ENCODE results near the gene TNFRSF1A. TPM values are rescaled to one million over a fixed set of nuclear protein-coding genes. Genes with fewer than 3 reads are reported as not detected.
A peak's percentile ranks its signal among the peaks of the same experiment; 100 is the strongest.

TNFRSF1A gene
- total RNA-seq: 217 TPM

DNA sequence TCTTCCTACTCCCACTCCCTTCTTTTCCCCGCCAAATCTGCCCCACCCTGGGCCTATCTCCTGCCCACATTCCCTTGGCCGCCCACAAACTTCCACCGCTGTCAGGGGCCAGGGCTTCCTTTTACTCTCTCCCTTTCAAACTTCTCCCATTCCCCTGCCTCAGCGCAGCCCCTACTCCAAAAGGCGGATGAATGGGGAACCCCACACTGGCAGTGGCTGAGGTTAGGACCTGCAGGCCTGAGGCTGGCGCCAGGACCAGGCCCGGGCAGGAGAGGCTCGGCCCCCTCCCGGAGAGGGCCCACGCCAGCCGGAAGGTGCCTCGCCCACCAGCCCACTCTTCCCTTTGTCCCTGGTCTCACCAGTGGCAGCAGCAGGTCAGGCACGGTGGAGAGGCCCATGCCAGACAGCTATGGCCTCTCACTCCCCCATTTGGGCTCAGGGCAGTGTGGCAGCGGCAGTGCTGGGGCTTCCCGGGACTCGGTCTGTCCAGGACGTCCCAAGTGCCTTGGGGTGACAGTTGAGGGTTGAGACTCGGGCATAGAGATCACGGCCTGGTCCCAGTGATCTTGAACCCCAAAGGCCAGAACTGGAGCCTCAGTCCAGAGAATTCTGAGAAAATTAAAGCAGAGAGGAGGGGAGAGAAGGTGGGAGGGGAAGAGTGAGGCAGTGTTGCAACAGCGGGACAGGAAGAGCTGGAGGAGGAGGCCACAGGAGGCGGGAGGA, at the start of gene TNFRSF1A:
TNFRSF1A (minus strand) TSS at position 660 of the 723 bp plus-strand sequence; CDS start at position 398, 262 bp downstream.
- DNase-seq (ENCODE audit: low read depth in 2 of 3, low spot score in 2 of 3): peak in 2 of 3 donors; percentile 63 to 77

DNA sequence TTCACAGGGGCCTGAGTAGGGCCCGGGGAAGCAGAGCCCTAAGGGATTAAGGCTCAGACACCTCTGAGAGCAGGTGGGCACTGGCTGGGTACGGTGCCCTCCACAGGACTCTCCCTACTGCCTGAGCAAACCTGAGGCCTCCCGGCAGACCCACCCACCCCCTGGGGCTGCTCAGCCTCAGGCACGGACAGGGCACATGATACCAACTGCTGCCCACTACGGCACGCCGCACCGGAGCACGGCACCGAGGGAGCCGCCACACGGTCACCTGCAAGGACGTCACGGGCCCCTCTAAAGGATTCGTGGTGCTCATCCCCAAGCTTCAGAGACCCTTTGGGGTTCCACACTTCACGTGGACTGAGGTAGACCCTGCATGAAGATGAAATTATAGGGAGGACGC, 49.1 kb upstream of the TNFRSF1A start:
- no peak for DNase-seq (ENCODE audit: low read depth in 2 of 3, low spot score in 2 of 3)

DNA sequence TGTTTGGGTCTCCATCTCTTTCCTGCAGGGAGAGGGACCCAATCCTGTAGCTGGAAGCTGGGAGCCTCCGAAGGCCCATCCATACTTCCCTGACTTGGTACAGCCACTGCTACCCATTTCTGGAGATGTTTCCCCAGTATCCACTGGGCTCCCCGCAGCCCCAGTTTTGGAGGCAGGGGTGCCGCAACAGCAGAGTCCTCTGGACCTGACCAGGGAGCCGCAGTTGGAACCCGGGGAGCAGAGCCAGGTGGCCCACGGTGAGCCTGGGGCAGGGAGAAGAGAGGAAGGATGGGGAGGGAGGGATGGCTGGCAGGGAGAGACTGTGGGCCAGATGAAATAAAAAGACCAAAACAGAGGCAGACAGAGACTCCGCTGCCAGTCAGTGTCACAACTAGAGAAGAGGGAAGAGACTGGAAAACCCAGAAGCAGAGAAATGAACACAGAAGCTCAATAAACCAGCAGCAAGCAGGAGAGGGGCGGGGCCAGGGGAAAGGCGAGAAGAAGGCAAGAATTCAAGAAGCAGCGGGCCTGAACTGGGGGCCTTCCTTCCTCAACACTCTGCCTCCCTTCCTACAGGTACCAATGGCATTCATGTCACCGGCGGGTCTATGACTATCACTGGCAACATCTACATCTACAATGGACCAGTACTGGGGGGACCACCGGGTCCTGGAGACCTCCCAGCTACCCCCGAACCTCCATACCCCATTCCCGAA, 48.4 kb upstream of the TNFRSF1A start:
- DNase-seq (ENCODE audit: low read depth in 2 of 3, low spot score in 2 of 3): no peak

DNA sequence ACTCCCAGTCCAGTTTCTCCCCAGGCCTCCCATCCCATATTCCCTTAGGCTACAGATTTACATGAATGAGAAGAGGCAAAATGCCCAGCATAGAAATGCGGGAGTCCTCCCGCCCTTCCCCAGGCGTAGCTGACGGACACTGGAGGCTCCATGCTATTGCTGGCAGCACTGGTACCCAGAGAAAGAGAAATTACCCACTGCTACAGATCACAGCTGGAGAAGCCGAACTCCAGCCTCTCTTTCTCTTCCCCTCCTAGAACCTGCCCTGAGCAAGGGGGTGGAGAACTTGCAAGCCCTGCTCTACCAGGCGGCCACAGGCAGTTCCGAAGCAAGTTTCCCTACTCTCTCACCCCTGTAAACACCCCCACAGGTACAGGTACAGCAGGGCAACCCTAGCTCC, 45.7 kb upstream of the TNFRSF1A start:
- DNase-seq (ENCODE audit: low read depth in 2 of 3, low spot score in 2 of 3): no peak

DNA sequence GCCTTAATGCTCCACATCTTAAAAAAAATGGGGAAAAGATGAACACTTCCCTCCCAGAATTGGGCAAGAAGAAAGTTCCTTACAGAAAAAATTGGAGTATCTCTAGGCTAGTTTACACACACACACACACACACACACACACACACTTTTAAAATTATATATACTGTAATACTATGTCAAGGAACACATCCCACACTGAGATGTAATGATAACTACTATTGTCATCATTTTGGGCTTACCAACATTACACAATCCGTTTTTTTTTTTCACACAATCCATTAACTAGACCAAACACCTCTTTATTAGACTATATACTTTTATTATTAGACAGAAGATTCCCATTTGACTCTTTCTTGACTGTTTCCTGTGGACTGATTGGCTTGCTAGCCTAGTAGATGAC, 44.6 kb upstream of the TNFRSF1A start:
- DNase-seq (ENCODE audit: low read depth in 2 of 3, low spot score in 2 of 3): no peak

DNA sequence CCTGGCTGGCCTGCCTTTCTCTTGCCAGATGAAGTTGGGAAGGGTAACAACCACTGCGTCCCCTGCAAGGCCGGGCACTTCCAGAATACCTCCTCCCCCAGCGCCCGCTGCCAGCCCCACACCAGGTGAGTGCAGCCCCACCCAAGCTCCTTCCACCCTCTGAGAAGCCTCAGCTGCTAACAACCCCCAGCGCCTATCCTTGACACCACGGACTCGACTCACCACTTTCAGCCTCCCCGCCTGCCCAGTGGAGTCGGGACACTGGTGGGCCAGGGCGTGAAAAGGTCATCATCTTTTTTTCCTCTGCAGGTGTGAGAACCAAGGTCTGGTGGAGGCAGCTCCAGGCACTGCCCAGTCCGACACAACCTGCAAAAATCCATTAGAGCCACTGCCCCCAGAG, 44.2 kb upstream of the TNFRSF1A start:
- DNase-seq (ENCODE audit: low read depth in 2 of 3, low spot score in 2 of 3): no peak

DNA sequence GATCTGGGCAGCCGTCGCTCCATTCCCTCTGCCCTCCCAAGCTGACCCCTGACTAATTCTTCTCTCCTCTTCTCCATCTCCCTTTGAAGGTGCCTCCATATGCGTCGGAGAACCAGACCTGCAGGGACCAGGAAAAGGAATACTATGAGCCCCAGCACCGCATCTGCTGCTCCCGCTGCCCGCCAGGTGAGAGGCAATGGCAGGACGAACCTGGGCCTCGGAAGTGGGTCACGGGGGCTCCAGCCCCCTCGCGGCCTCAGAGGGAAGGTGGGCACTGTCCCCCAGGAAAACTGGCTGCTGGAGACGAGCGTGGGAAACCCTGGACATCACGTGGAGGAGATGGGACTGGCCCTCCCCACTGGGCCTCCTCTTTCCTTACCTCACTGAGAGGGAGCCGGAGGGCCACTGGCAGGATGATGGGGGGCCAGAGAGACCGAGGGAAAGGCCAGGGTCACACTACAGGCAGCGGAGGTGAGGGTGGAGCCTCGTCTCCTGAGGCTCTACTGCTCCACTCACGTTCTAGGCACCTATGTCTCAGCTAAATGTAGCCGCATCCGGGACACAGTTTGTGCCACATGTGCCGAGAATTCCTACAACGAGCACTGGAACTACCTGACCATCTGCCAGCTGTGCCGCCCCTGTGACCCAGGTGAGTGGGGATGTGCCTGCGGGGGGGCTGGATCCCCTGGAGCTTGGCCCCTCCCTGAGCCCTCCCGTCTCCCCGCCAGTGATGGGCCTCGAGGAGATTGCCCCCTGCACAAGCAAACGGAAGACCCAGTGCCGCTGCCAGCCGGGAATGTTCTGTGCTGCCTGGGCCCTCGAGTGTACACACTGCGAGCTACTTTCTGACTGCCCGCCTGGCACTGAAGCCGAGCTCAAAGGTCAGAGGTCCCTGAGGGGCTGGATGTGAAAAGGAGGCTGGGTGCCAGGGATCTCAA, 42.9 kb upstream of the TNFRSF1A start:
- DNase-seq (ENCODE audit: low read depth in 2 of 3, low spot score in 2 of 3): no peak

DNA sequence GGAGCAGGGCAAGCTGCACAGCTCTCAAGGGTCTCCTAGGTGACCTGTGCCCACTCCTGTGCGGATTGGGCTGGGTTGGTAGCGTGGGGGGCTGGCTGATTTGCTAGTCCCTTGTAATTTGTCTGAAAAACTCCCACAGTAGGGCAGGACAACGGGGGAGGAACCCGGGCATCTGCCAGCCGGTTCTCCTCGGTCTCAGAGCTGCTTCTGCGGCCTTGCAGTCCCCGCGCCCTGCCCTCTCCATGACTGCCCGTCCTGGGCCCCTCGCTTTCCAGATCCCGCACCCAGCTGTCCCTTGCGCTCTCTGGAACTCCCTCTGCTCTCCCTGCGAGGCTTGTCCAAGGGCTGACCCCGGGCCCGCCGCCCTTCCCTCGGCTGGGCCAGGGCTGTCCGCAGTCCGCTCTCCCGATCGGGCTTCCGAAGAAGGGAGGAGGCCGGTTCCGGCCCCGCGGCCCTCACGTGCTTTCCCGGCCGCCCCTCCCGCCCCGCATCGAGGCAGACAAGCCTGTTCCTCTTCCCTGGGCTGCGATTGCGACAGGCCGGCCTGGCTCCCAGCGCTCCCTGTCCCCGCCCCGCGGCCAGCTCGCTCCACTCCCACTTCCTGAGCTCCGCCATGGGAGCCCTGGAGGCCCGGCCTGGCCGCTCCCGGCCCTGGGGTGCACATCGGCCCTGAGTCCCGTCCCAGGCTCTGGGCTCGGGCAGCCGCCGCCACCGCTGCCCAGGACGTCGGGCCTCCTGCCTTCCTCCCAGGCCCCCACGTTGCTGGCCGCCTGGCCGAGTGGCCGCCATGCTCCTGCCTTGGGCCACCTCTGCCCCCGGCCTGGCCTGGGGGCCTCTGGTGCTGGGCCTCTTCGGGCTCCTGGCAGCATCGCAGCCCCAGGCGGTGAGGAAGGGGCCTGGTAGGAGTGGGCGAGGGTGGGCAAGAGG, 42.0 kb upstream of the TNFRSF1A start, which contains the start of gene LTBR:
LTBR (plus strand) TSS at position 591 of the 927 bp plus-strand sequence; CDS start at position 788, 197 bp downstream.
- DNase-seq (ENCODE audit: low read depth in 2 of 3, low spot score in 2 of 3): peak in 2 of 3 donors; percentile 46 to 59

DNA sequence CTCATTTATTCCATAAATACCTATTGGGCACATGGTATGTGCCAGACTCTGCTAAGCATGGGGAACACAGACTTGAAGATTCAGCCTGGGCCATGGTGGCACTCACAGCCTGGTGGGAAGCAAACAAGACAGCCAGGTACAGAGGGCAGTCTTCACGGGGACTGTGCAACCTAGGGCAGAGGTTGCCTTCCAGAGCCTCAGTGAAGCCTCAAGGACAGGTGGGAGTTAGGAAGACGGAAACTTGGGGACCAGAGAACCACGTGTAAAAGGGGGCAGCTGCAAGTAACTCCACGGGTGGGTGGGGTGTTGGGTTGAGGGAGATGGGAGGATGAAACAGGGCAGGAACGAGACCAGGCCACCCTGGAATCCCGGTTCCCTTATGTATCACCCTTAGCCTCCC, 41.1 kb upstream of the TNFRSF1A start:
- DNase-seq (ENCODE audit: low read depth in 2 of 3, low spot score in 2 of 3): no peak

DNA sequence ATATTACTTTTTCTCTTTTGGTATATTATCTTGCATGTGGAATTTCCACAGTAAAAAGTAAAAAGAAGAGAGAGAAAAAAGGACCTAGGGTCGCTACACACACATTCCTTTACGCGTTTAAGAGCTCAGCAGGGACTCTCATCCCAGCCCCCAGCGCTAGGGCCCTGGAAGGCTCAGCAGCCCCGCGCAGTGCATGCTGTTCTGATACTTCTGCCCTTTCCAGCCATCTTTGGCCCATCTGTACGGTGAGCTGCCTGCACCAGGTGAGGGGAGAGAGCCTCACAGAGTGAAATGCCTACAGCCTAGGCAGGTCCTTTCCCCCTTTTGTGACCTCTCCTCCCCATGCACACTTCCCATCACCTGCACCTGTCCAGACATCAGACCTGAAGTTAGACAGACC, 40.5 kb upstream of the TNFRSF1A start:
- no peak for DNase-seq (ENCODE audit: low read depth in 2 of 3, low spot score in 2 of 3)

DNA sequence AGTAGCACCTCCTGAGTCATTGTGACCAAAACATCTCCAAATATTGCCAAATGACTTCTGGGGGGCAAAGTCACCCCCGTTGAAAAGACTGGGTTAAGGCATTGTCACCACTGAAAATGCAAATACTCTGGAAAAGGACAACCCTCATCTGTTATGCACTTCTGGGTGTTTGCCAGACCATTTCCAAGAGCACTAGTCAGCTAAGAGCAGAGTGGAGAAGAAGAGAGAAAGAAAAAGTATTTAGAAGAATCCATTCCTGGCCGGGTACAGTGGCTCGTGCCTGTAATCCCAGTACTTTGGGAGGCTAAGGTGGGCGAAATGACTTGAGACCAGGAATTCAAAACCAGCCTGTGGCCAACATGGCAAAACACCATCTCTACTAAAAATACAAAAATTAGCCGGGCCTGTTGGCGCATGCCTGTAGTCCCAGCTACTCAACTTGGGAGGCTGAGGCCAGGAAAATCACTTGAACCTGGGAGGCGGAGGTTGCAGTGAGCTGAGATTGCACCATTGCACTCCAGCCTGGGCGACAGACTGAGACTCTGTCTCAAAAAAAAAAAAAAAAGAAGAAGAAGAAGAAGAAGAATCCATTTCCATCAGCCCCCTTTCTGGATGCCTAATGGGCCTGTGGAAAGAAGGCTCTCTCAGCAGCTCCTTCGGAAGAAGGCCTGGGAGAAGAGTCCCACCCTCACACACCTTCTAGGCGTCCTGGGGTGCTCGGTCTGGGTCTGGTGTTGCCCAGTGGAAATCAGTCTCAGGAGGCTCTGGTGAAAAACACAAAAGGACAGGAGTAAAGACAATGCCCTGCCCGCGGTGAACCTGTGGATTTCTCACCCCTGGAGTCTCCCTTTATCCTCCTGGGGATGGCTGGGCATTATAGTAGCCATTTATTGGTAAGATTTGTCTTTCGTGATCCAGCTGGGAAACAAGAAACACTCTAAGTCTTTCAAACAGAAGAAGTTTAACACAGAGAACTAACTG, 38.6 kb upstream of the TNFRSF1A start:
- DNase-seq (ENCODE audit: low read depth in 2 of 3, low spot score in 2 of 3): no peak

DNA sequence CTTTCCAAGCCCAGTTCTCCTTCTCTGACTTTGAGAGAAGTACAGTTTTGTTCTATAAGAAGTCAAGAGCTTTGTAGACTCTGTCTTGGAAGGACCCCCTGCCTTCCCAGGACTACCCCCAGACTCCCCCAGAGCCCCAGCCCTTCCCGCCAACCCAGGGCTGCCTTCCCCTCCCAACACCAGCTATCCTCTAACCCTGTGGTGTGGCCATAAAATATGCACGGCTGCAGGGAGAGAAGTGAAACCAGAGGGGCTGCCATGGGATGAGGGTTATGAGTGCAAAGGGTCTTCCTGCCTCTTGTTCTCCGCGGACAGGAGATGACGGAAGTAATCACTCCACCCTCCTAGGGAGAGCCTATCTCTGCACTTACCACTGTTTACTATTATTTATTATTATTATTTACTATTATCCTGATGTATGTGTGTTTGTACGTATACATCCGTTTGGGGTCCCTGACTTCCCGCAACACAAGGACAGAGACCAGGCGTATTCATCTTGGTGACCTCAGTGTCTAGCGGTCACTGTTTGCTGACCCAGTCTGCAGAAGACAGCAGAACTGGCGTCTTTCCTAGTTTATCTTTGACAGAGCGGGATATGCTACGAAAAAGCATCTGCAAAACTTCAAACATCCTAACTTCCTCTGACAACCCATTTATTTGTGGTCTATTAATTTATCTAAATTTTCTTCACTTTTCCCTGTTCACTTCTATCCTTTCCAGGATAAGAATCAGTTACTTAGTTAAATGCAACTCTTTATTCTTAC, 37.0 kb upstream of the TNFRSF1A start:
- no peak for DNase-seq (ENCODE audit: low read depth in 2 of 3, low spot score in 2 of 3)

DNA sequence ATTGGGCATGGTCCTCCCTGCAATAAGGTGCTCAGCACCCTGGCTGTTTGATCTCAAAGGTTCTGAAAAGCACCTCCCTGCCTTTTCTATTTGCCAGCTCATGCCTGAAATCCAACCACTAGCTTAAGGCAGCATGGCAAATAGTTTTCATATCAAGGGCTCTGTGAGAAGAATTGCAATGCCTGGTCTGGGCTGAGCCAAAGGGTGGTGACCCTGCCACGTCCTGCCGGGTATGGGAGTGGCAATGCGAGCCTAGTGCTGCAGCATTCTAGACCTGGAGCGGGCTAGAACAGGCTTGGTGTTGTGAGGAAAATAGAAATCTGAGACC, 35.8 kb upstream of the TNFRSF1A start:
- DNase-seq (ENCODE audit: low read depth in 2 of 3, low spot score in 2 of 3): no peak

DNA sequence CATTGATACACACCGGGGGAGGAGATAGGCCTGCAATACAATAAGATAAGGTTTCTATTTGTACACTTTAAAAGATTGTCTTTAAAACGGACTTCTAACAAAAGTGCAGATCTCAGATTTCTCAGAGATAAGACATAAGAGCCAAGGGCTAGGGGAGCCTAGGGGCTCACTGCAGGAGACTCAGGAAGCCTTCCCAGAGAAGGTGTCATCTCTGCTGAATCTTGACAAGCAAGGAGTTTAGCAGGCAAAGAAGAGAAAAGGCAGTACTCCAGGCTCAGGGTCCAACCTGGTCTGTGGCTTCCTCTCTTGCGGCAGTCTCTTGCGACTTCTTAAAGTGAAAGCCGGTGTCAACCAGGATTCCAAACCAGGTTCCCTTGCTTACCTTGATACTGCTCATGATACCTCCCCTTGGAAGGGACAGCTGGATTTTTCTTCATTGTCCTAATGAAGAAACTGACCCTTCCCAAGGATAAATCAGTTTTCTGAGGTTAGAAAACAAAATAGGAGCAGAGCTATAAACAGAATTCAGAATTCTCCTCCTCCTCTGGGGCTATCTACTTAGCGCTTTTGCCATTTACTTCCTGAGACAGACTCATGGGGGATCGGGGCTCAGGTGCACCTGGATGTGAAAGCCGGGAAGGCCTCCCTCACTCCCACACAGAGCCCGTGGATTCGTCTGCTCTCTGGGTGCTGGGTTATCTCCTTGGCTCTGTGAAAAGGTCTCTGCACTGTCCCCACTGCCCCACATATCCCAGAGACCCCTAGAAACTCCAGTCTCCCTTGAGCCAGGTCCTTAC, 35.2 kb upstream of the TNFRSF1A start:
- peak in 1 of 3 donors; percentile 45 for DNase-seq (ENCODE audit: low read depth in 2 of 3, low spot score in 2 of 3)

DNA sequence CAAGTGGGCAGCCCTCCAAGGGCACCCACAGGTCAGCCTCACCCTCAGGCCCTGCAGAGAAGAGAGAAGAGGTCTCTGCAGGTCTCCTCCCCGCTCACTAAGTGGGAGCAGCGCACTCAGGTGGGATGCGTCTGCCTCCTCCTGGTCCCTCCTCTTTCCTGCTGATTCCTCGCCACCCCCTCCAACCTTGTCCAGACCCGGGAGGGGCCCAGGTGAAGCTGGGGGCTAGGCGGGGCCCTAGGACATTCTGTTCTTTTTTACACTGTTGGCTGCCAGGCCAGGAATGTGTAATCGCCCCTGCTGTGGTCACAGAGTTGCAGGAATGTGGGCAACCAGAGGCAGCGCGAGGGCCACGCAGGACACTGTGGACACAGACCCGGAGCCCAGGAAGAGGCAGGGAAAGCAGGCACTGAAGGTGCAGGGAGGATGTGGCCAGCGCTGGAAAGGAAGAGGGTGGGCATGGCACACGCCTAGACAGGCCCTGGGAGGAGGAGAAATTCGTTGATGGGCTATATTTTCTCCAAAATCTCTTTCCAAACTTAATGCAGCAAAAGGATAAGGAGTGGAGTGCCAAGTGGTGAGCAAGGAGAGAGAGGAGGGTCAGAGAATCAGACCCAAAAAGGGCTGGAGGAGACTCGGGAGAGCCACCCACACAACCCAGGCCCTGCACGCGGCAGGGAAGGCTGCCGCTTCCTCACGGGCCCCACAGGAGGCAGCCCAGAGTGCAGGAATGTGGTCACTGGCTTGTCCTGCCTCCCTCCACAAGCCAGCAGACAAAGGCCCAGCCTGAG, 34.4 kb upstream of the TNFRSF1A start:
- DNase-seq (ENCODE audit: low read depth in 2 of 3, low spot score in 2 of 3): no peak

DNA sequence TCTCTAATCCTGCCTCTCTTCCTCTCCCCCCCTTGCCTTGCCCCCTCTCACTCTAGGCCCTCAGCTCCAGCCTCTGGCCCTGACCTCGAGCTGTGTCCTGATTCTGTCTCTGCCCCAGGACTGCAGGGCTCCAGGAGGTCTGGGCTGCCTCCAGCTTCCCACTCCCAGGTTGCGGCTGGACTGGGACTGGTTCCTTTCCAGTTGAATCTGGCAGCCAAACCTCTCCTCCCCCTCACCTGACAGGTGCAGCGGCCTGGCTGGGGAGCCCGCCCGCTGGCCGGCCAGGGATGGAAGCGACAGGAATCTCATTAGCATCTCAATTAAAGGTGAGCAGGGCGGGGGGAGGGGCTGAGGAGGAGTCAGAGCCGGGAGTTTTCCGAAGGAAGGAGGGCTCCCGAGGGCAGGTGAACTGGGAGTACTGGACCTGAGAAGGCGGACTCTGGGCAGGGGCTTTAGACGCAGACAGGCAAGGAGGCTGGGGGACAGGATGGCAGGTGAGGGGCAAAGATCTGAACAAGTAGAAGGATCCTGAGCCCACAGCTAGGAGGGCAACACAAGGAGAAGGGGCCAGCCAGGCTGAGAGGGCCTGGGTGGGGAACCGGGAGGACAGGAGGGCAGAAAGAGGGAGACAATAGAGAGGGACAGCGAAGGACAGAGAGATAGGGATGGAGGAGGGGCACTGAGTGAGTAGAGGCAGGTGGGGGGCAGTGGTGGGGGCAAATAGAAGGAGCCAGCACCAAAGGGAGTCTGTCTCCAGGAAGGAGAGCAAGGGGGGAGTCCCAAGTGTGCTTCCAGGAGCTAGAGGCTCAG, 33.6 kb upstream of the TNFRSF1A start, which contains the start of gene SCNN1A:
SCNN1A (minus strand) TSS at position 295 of the 810 bp plus-strand sequence. CDS start 780 bp downstream, outside the sequence.
- DNase-seq (ENCODE audit: low read depth in 2 of 3, low spot score in 2 of 3): no peak
